ENCODE measurements around the gene NOTUM. TPM values are rescaled to one million over a fixed set of nuclear protein-coding genes. Genes with fewer than 3 reads are reported as not detected.

NOTUM gene
- total and polyA plus RNA-seq, 2 donors (not counting 3 experiments of a cell fraction or from before 2014, with no cell fraction given) = not detected

DNA sequence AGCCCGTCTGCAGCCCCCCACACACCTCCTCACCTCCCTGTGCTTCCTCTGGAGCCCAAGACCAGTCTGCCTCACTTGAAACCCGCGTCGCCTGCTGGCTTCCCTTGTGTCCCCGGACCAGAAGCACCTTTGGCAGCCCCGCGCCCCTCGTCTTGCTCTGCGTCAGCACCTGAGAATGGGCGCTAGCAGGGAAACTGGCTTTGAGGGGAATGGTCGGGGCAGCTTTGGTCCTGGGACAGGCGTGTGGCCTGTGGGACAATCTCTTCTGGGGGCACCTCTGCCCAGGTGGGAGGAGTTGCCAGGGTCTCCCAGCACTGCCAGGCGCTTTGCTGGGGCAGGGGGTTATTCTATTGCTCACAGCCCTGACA lies 29.8 kb downstream of the NOTUM start:
- Histone ChIP-seq H3K4me2 (ENCODE audit: insufficient read depth, low read length) (no peak overlapping the region), H4K20me1 (replicated peaks; ENCODE audit: control insufficient read depth, extremely low read depth, insufficient read depth, low read length) (no peaks in the 10 kb centered on the region), H3K9me1 (replicated peaks; ENCODE audit: control insufficient read depth, extremely low read depth, insufficient read depth, low read length) (no peaks in the 10 kb centered on the region), H3K79me2 (ENCODE audit: control insufficient read depth, insufficient read depth, low read length) (peaks cover 13% of the 10 kb centered on the region), H3K36me3 (ENCODE audit: control insufficient read depth in 2 of 2, extremely low read depth in 1 of 2, insufficient read depth in 2 of 2, low read length in 2 of 2) (peaks cover 0 to 5% of the 10 kb centered on the region in 2 experiments), H3K4me1 (ENCODE audit: control insufficient read depth, extremely low read depth, insufficient read depth, low read length) (peaks cover 6% of the 10 kb centered on the region), H3K27ac (ENCODE audit: insufficient read depth, low read depth, low read length) (no peak overlapping the region), H3K9ac (replicated peaks; ENCODE audit: extremely low read depth, insufficient read depth, low read length) (no peak overlapping the region), H3K4me3 (replicated peaks in 1 of 3; ENCODE audit: insufficient read depth in 1 of 3, low read depth in 1 of 3, low read length in 3 of 3) (no peak overlapping the region), H2AFZ (ENCODE audit: low read depth, low read length) (no peak overlapping the region), H3K9me3 (replicated peaks; ENCODE audit: control insufficient read depth, insufficient read depth, low read length) (no peaks in the 10 kb centered on the region), H3K27me3 (ENCODE audit: control insufficient read depth in 2 of 2, insufficient read depth in 2 of 2, low read length in 2 of 2) (no peaks in the 10 kb centered on the region)
- no peak for DNase-seq (ENCODE audit: low read depth, low spot score)
- FAIRE-seq = no peak
- intact Hi-C loops (cut with micrococcal nuclease) = no loop called here
- CTCF ChIA-PET = interaction anchor here (1.2 kb wide), 1 partner anchor 89 kb away, joined by 4 read pairs; no protein-coding TSS in a partner anchor
- TF ChIP-seq POLR2AphosphoS5 (IDR thresholded peaks at IDR 0.05; ENCODE audit: insufficient read depth, low read depth, low read length) = peak; percentile 6
- TF ChIP-seq FOS (IDR thresholded peaks at IDR 0.05; ENCODE audit: borderline replicate concordance, insufficient read depth, low read length) = no peak
- dilution Hi-C loops (cut with MboI; ENCODE audit: extremely low pct_ligation_motif_present, low sequenced_read_pairs) = no loop called here
- no TSS peak for BruUV-seq (replicated peaks)
- POLR2A ChIA-PET = no interaction called here

DNA sequence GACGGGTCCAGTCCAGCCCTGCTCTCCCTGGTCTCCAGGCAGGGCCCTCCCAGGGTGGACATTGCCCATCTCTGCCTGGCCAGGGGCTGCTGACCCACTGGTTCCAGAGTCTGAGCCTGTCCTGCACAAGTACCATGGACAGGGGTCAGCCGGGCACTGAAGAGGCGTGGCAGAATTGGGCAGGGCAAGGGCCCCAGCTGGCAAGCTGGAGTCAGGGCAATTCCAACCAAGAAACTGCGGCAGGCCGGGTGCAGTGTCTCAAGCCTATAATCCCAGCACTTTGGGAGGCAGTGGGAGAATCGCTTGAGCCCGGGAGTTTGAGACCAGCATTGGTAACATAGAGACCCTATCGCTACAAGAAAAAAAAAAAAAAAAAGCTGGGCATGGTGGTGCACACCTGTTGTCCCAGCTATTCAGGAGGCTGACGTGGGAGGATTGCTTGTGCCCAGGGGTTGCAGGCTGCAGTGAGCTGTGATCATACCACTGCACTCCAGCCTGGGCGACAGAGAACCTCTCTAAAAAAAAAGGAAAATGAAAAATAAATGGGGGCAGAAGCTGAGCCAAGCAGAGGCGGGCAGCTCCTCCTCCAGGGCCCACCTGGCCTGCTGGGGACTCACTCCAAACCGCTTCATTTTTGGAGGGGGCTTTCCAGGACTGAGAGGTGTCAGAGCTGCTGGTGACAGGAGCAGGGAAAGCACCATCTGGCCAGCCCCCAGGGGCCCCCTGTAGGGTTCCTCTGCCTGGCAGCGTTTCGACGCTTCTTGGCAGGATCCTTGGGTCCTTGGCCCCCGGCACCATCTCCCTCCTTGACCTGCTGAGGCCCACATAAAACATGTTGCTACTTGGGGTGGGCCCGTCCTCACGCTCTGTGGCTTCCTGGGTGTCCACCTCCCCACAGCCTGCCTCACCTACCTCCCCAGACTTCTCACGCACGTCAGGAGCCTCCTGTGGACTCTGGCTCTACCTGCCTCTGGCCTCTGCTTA lies 30.6 kb downstream of the NOTUM start:
- ChIA-PET CTCF (interaction anchor here (1.2 to 1.3 kb wide), 2 partner anchors 29 to 89 kb away, joined by 4 to 5 read pairs; no protein-coding TSS in a partner anchor), POLR2A (no interaction called here)
- Histone ChIP-seq H3K9me3 (replicated peaks; ENCODE audit: control insufficient read depth, insufficient read depth, low read length) (no peaks in the 10 kb centered on the region), H3K79me2 (ENCODE audit: control insufficient read depth, insufficient read depth, low read length) (peaks cover 16% of the 10 kb centered on the region), H3K4me2 (ENCODE audit: insufficient read depth, low read length) (no peak overlapping the region), H3K9ac (replicated peaks; ENCODE audit: extremely low read depth, insufficient read depth, low read length) (no peak overlapping the region), H3K27ac (ENCODE audit: insufficient read depth, low read depth, low read length) (no peak overlapping the region), H2AFZ (ENCODE audit: low read depth, low read length) (no peak overlapping the region), H3K4me3 (replicated peaks in 1 of 3; ENCODE audit: insufficient read depth in 1 of 3, low read depth in 1 of 3, low read length in 3 of 3) (no peak overlapping the region), H3K4me1 (ENCODE audit: control insufficient read depth, extremely low read depth, insufficient read depth, low read length) (peaks cover 9% of the 10 kb centered on the region), H3K9me1 (replicated peaks; ENCODE audit: control insufficient read depth, extremely low read depth, insufficient read depth, low read length) (no peaks in the 10 kb centered on the region), H4K20me1 (replicated peaks; ENCODE audit: control insufficient read depth, extremely low read depth, insufficient read depth, low read length) (no peaks in the 10 kb centered on the region), H3K27me3 (ENCODE audit: control insufficient read depth in 2 of 2, insufficient read depth in 2 of 2, low read length in 2 of 2) (no peaks in the 10 kb centered on the region), H3K36me3 (ENCODE audit: control insufficient read depth in 2 of 2, extremely low read depth in 1 of 2, insufficient read depth in 2 of 2, low read length in 2 of 2) (peaks cover 0 to 5% of the 10 kb centered on the region in 2 experiments)
- no peak for TF ChIP-seq POLR2AphosphoS5 (IDR thresholded peaks at IDR 0.05; ENCODE audit: insufficient read depth, low read depth, low read length)
- TF ChIP-seq, protein P1, sequence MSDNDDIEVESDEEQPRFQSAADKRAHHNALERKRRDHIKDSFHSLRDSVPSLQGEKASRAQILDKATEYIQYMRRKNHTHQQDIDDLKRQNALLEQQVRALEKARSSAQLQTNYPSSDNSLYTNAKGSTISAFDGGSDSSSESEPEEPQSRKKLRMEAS (IDR thresholded peaks at IDR 0.05; ENCODE audit: insufficient read depth, insufficient read length) = no peak
- no peak for TF ChIP-seq EZH2 (IDR thresholded peaks at IDR 0.05; ENCODE audit: borderline replicate concordance, low read depth, low read length, severe bottlenecking)
- no peak for TF ChIP-seq GATA2 (IDR thresholded peaks at IDR 0.05; ENCODE audit: insufficient read depth, insufficient read length, low read depth, low read length)
- TF ChIP-seq MYC (IDR thresholded peaks at IDR 0.05; ENCODE audit: low read depth, low read length) = no peak
- TF ChIP-seq JUN (IDR thresholded peaks at IDR 0.05; ENCODE audit: borderline replicate concordance, insufficient read depth, insufficient read length, low read depth) = no peak
- TF ChIP-seq POLR2A (IDR thresholded peaks at IDR 0.05; ENCODE audit: low read depth, low read length) = no peak
- TF ChIP-seq, protein P2, sequence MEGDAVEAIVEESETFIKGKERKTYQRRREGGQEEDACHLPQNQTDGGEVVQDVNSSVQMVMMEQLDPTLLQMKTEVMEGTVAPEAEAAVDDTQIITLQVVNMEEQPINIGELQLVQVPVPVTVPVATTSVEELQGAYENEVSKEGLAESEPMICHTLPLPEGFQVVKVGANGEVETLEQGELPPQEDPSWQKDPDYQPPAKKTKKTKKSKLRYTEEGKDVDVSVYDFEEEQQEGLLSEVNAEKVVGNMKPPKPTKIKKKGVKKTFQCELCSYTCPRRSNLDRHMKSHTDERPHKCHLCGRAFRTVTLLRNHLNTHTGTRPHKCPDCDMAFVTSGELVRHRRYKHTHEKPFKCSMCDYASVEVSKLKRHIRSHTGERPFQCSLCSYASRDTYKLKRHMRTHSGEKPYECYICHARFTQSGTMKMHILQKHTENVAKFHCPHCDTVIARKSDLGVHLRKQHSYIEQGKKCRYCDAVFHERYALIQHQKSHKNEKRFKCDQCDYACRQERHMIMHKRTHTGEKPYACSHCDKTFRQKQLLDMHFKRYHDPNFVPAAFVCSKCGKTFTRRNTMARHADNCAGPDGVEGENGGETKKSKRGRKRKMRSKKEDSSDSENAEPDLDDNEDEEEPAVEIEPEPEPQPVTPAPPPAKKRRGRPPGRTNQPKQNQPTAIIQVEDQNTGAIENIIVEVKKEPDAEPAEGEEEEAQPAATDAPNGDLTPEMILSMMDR (IDR thresholded peaks at IDR 0.05; ENCODE audit: extremely low read depth in 1 of 2, insufficient read depth in 1 of 2, low read depth in 1 of 2, low read length in 2 of 2) = no peak
- intact Hi-C loops (cut with micrococcal nuclease) = no loop called here
- BruUV-seq (replicated peaks) = no TSS peak
- FAIRE-seq (no peak), DNase-seq (ENCODE audit: low read depth, low spot score) (no peak)
- dilution Hi-C loops (cut with MboI; ENCODE audit: extremely low pct_ligation_motif_present, low sequenced_read_pairs) = no loop called here

Data from endothelial cell of umbilical vein (primary cell).